HG02970 (cell line): ENCODE data around the gene TTLL10.

ENCODE experiments used
- ATAC-seq: cut with Tn5 transposase; IDR thresholded peaks from one replicate; pipeline ENCODE4 v1.9.1; 2021; ENCODE audit warnings: mild to moderate bottlenecking, moderate library complexity, moderate number of reproducible peaks; ENCODE audit not compliant: unreplicated experiment, low FRiP score

TTLL10 gene

GRCh38 chr1:1157426-1157913 lies 16.2 kb upstream of the TTLL10 start:
- ATAC-seq: no peak

- no peak for ATAC-seq
Observed at GRCh38 chr1:1157914-1158710, 15.6 kb upstream of the TTLL10 start.

- no peak for ATAC-seq
Observed at GRCh38 chr1:1160281-1160930, 13.3 kb upstream of the TTLL10 start.

- no peak for ATAC-seq
Observed at GRCh38 chr1:1161078-1161682, 12.5 kb upstream of the TTLL10 start.

GRCh38 chr1:1161683-1162079 lies 12.0 kb upstream of the TTLL10 start:
- no peak for ATAC-seq

GRCh38 chr1:1162597-1163537 lies 10.8 kb upstream of the TTLL10 start:
- no peak for ATAC-seq

- no peak for ATAC-seq
Observed at GRCh38 chr1:1163538-1164070, 10.1 kb upstream of the TTLL10 start.

GRCh38 chr1:1164361-1164700 lies 9.3 kb upstream of the TTLL10 start:
- ATAC-seq: no peak

GRCh38 chr1:1164701-1165451 lies 8.8 kb upstream of the TTLL10 start:
- no peak for ATAC-seq

- no peak for ATAC-seq
Observed at GRCh38 chr1:1165485-1165884, 8.2 kb upstream of the TTLL10 start.

- ATAC-seq: no peak
Observed at GRCh38 chr1:1165900-1166421, 7.7 kb upstream of the TTLL10 start.

- ATAC-seq: no peak
Observed at GRCh38 chr1:1166642-1167397, 6.9 kb upstream of the TTLL10 start.

GRCh38 chr1:1167398-1167821 lies 6.3 kb upstream of the TTLL10 start:
- ATAC-seq: no peak

- no peak for ATAC-seq
Observed at GRCh38 chr1:1167841-1168450, 5.7 kb upstream of the TTLL10 start.

- ATAC-seq: no peak
Observed at GRCh38 chr1:1168451-1169411, 4.9 kb upstream of the TTLL10 start.

- ATAC-seq: no peak
Observed at GRCh38 chr1:1169429-1170214, 4.1 kb upstream of the TTLL10 start.
